CD4-positive, alpha-beta T cell treated with Interleukin-1 beta for 1 hour (primary cell): ENCODE data around the gene FAM200A.

ENCODE experiments used
- DNase-seq, 2 donors: peaks; one replicate each; pipeline ENCODE4 v3.0.0-alpha.2; 2020 to 2022

The FAM200A gene

DNA sequence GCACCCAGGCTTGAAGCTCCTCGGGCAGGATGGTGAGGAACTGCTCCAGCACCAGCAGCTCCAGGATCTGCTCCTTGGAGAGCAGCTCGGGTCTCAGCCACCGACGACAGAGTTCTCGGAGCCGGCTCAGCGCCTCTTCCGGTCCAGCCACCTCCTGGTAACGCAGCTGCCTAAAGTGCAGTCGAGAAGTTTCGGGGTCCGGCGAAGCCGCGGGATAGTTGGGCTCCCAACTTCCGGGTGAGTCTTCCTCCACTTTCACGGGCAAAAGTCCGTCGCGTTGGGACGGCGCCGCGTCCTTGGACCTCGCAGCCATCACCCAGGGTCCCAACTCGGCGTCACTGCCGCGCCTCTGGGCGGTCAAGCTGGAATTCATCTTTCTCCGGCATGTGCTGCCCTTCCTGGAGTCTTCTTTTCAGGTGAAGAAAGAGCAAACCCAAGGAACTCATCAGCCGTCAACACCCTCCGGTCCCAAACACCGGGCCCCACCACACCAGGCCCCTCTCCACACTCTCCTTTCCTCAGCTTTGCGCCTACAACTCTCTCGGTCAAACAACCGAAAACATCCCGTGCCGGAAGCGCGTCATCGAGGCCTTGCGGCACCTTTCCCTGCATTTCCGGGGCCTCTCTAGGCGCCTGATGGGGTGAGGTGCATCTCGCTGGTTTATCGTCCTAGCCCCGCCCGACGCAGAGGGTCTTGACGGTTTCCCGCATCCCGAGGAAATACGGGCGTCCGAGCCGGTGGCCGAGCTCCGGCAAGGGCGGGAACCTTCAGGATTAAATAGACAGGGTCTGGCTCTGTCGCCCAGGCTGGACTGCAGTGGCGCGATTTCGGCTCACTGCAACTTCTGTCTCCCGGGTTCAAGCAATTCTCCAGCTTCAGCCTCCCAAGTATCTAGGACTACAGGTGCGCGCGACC lies 51.9 kb downstream of the FAM200A start, which contains the start of gene ZNF394:
Gene ZNF394 (minus strand): TSS at position 561 of the 916 bp plus-strand sequence. CDS start 188 bp downstream, at position 373.
- peak; percentile 90 to 91 for DNase-seq

DNA sequence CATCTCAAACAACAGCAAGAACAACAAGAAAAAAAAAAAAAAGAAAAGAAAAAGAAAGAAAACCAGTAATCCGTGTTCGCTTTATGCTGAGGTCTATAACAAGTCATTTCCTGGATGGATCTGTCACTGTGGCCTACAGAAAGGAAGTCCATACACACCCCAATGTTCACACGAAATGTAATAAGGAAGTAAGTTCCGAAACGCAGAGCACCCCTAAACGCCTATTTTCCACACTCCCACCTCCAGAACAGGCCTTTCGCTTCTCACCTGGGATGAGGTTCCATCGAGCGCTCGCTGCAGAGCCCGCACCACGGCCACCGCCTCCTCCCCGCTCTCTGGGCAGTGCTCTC lies 52.6 kb downstream of the FAM200A start:
- peak; percentile 11 to 55 for DNase-seq

DNA sequence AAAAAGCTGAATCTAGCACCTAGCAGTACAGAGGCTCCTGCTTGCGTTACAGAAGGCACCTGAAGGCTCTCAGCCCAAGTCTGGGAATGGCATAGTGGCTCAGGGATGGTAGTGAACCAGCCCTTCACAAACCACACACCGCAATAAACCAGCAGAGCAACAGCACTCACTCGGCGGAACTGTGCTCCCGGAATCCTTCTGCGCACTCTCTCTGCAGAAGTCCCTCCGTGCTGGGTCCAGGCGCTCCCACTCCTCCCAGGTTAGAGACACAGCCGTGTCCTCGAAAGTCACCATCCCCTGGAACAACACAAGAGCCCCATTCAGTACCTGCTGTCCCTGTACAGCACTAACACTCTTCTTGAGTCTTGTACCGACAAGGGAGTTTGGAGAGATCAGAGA lies 53.4 kb downstream of the FAM200A start:
- no peak for DNase-seq

DNA sequence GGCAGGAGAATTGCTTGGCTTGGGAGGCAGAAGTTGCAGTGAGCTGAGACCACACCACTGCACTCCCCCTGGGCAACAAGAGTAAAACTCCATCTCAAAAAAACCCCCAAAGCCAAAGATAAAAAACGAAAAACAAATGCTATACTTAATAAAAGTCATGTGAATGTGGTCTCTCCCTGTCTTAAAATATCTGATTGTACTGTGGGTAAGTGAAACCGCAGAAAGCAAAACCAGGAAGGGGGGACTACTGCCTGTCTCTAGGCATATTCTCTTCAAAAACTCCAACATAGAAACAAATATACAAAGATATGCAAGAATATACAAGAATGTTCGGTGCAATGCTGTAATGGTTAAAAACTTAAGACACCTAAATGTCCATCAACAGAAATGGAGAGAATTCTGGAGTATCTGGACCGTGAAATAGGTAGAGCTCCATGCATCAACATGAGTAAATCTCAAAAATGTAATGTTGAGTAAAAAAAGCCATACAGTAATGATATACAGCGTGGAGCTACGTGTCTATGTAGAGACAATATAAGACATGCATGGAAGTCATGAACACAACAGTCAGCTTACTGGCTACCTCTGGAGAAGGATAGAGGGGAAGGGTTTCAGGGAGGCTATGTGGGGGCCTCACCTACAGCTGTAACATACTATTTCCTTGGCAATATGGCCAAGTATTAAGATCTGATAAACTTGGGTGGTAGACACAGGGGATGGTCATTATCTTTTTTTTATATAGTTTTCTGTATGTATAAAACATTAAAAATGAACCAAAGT lies 54.0 kb downstream of the FAM200A start:
- DNase-seq, result peak in 1 of 2 donors; percentile 29
